ENCODE measurements around the gene NFIC.

Gene NFIC

GRCh38 chr19:3471954-3472655 is 105.7 kb downstream of the NFIC start:
- no peaks in the 10 kb centered on the region for H3K4me1 ChIP-seq (ENCODE audit: control insufficient read depth, insufficient read depth, low read length)
- WGBS (ENCODE audit: insufficient coverage, insufficient read length) = no CpG with 5 or more reads among the region's 24 CpGs
- H3K27ac ChIP-seq (ENCODE audit: low read length) = no peak overlapping the region
- no peak overlapping the region for H3K4me3 ChIP-seq (ENCODE audit: low read length)
- DNase-seq (ENCODE audit: low read depth, low spot score) = no peak
- H3K36me3 ChIP-seq (ENCODE audit: control insufficient read depth, insufficient read depth, low read length) = no peaks in the 10 kb centered on the region
- H3K9me3 ChIP-seq (ENCODE audit: control insufficient read depth, insufficient read depth, low read length) = no peaks in the 10 kb centered on the region
- no peaks in the 10 kb centered on the region for H3K27me3 ChIP-seq (ENCODE audit: control insufficient read depth, insufficient read depth, low read length)

DNA sequence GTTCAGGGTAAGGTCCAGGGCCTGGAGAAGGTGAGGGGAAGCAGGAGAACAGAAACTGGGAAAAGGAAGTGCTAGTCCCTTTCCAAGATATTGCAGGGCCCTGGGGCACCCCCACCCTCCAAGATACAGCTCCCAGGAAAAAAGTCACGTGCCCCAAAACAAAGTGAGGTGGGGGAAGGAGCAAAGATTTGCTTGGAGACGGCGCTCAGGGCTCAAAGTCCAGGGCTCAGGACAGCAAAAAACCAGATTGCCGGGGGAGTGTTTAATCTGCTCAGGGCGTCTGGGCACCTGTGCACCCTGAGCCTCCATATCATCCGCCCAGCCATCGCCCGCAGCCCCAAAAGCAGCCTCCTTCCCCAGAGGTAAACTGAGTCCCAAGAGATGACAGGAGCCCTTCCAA is 107.6 kb downstream of the NFIC start:
- Histone ChIP-seq H3K4me3 (ENCODE audit: low read length) (no peak overlapping the region), H3K36me3 (ENCODE audit: control insufficient read depth, insufficient read depth, low read length) (no peaks in the 10 kb centered on the region), H3K9me3 (ENCODE audit: control insufficient read depth, insufficient read depth, low read length) (no peaks in the 10 kb centered on the region), H3K4me1 (ENCODE audit: control insufficient read depth, insufficient read depth, low read length) (no peaks in the 10 kb centered on the region), H3K27ac (ENCODE audit: low read length) (no peak overlapping the region), H3K27me3 (ENCODE audit: control insufficient read depth, insufficient read depth, low read length) (no peaks in the 10 kb centered on the region)
- DNase-seq (ENCODE audit: low read depth, low spot score) = no peak
- no CpG with 5 or more reads among the region's 8 CpGs for WGBS (ENCODE audit: insufficient coverage, insufficient read length)

- no CpG with 5 or more reads among the region's 2 CpGs for WGBS (ENCODE audit: insufficient coverage, insufficient read length)
- no peaks in the 10 kb centered on the region for H3K27me3 ChIP-seq (ENCODE audit: control insufficient read depth, insufficient read depth, low read length)
Observed at GRCh38 chr19:3474614-3475013, 108.2 kb downstream of the NFIC start.

GRCh38 chr19:3475449-3475848 is 109.1 kb downstream of the NFIC start:
- Histone ChIP-seq H3K36me3 (ENCODE audit: control insufficient read depth, insufficient read depth, low read length) (no peaks in the 10 kb centered on the region), H3K9me3 (ENCODE audit: control insufficient read depth, insufficient read depth, low read length) (no peaks in the 10 kb centered on the region), H3K27me3 (ENCODE audit: control insufficient read depth, insufficient read depth, low read length) (no peaks in the 10 kb centered on the region), H3K4me1 (ENCODE audit: control insufficient read depth, insufficient read depth, low read length) (no peaks in the 10 kb centered on the region), H3K27ac (ENCODE audit: low read length) (no peak overlapping the region), H3K4me3 (ENCODE audit: low read length) (no peak overlapping the region)
- DNase-seq (ENCODE audit: low read depth, low spot score) = no peak
- WGBS (ENCODE audit: insufficient coverage, insufficient read length) = 100% methylated on average over 3 of the region's 4 CpGs

More at GRCh38 chr19:3474614-3475013, 108.2 kb downstream of the NFIC start:
- Histone ChIP-seq H3K4me3 (ENCODE audit: low read length) (no peak overlapping the region), H3K36me3 (ENCODE audit: control insufficient read depth, insufficient read depth, low read length) (no peaks in the 10 kb centered on the region), H3K9me3 (ENCODE audit: control insufficient read depth, insufficient read depth, low read length) (no peaks in the 10 kb centered on the region), H3K27ac (ENCODE audit: low read length) (no peak overlapping the region), H3K4me1 (ENCODE audit: control insufficient read depth, insufficient read depth, low read length) (no peaks in the 10 kb centered on the region)
- no peak for DNase-seq (ENCODE audit: low read depth, low spot score)

DNA sequence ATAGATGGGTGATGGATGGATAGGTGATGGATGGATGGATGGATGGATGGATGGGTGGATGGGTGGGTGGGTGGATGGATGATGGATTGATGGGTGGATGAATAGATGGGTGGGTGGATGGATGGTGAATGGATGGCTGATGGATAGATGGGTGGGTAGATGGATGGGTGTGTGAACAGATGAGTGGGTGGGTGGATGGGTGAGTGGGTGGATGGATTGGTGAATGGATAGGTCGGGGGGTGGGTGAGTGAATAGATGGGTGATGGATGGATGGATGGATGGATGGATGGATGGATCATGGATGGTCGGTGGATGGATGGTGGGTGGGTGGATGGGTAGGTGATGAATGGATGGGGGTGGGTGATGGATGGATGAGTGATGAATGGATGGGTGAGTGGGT is 110.4 kb downstream of the NFIC start:
- no peak for DNase-seq (ENCODE audit: low read depth, low spot score)
- H3K27me3 ChIP-seq (ENCODE audit: control insufficient read depth, insufficient read depth, low read length) = no peaks in the 10 kb centered on the region
- H3K36me3 ChIP-seq (ENCODE audit: control insufficient read depth, insufficient read depth, low read length) = no peaks in the 10 kb centered on the region
- 0 out of 2 replicates have a peak, but pooled peaks cover 2% of the 10 kb centered on the region for H3K4me1 ChIP-seq (ENCODE audit: control insufficient read depth, insufficient read depth, low read length)
- no CpG with 5 or more reads among the region's 2 CpGs for WGBS (ENCODE audit: insufficient coverage, insufficient read length)
- H3K9me3 ChIP-seq (ENCODE audit: control insufficient read depth, insufficient read depth, low read length) = no peaks in the 10 kb centered on the region
- H3K27ac ChIP-seq (ENCODE audit: low read length) = no peak overlapping the region
- H3K4me3 ChIP-seq (ENCODE audit: low read length) = no peak overlapping the region

- Histone ChIP-seq H3K27ac (ENCODE audit: low read length) (no peak overlapping the region), H3K9me3 (ENCODE audit: control insufficient read depth, insufficient read depth, low read length) (no peaks in the 10 kb centered on the region), H3K36me3 (ENCODE audit: control insufficient read depth, insufficient read depth, low read length) (no peaks in the 10 kb centered on the region), H3K4me3 (ENCODE audit: low read length) (no peak overlapping the region), H3K4me1 (ENCODE audit: control insufficient read depth, insufficient read depth, low read length) (0 out of 2 replicates have a peak, but pooled peaks cover 2% of the 10 kb centered on the region), H3K27me3 (ENCODE audit: control insufficient read depth, insufficient read depth, low read length) (no peaks in the 10 kb centered on the region)
- DNase-seq (ENCODE audit: low read depth, low spot score) = no peak
Observed at GRCh38 chr19:3477506-3477905, 111.1 kb downstream of the NFIC start.

DNA sequence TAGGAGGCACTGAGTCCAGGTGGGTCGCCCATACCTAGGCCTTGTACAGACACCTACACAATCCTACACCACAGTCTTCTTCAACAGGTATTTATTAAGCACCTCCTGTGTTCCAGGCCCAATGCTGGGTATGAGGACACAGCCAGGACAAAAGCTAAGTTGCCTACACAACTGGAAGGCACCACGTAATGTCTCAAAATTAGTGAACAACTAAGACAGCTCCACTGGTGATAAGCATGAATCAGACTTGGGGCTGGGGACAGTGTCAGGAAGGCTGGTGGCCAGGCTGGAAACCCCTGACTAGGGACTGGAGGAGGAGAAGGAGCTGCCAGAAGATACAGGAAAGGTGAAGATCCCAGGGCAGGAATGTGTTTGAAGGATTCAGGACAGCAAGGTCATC is 111.6 kb downstream of the NFIC start:
- WGBS (ENCODE audit: insufficient coverage, insufficient read length) = no CpG with 5 or more reads among the region's 2 CpGs
- no peak overlapping the region for H3K27ac ChIP-seq (ENCODE audit: low read length)
- H3K36me3 ChIP-seq (ENCODE audit: control insufficient read depth, insufficient read depth, low read length) = no peaks in the 10 kb centered on the region
- H3K4me1 ChIP-seq (ENCODE audit: control insufficient read depth, insufficient read depth, low read length) = 0 out of 2 replicates have a peak, but pooled peaks cover 2% of the 10 kb centered on the region
- no peaks in the 10 kb centered on the region for H3K9me3 ChIP-seq (ENCODE audit: control insufficient read depth, insufficient read depth, low read length)
- no peaks in the 10 kb centered on the region for H3K27me3 ChIP-seq (ENCODE audit: control insufficient read depth, insufficient read depth, low read length)
- H3K4me3 ChIP-seq (ENCODE audit: low read length) = no peak overlapping the region
- DNase-seq (ENCODE audit: low read depth, low spot score) = no peak

DNA sequence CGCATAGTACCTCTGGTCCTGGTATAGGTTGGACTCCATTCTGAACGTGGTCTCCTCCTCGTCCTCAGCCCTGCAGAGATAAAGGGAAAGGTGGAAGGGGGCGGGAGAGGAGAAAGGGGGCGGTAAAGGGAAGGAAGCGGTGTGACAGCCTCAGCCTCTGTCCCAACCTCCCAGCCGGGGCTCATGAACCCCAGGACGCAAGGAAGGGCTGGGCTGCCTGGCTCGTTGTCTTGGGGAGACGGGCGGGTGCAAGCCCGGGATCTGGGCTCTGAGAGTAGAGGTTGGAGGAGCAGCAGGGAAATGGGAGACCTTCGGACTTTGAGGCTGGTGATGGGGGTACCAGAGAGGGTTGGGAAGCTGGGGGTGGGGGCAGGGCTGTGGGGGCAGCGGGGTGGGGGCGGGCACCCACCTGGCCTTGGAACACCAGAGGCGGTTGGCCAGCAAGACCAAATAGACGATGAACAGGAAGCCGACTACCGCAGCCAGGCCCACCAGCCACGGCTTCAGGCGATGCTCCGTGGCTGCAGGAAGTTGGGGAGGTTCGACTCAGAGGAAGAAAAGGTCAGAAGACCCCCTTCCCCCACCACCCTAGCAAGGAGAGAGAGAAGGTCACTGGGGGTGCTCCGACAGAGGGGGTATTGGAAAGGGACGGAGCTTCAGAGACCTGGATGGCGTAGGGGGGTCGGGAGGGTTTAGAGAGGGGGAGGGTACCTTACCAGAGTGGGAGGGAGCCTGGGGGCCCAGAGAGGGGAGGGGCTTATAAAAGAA is 112.2 kb downstream of the NFIC start:
- Histone ChIP-seq H3K27me3 (ENCODE audit: control insufficient read depth, insufficient read depth, low read length) (no peaks in the 10 kb centered on the region), H3K4me1 (ENCODE audit: control insufficient read depth, insufficient read depth, low read length) (0 out of 2 replicates have a peak, but pooled peaks cover 2% of the 10 kb centered on the region), H3K27ac (ENCODE audit: low read length) (no peak overlapping the region), H3K4me3 (ENCODE audit: low read length) (no peak overlapping the region; the same call in 1 of the 2 replicates), H3K36me3 (ENCODE audit: control insufficient read depth, insufficient read depth, low read length) (no peaks in the 10 kb centered on the region), H3K9me3 (ENCODE audit: control insufficient read depth, insufficient read depth, low read length) (no peaks in the 10 kb centered on the region)
- no peak for DNase-seq (ENCODE audit: low read depth, low spot score)
- whole genome bisulfite sequencing (ENCODE audit: insufficient coverage, insufficient read length) = no CpG with 5 or more reads among the region's 27 CpGs

DNA sequence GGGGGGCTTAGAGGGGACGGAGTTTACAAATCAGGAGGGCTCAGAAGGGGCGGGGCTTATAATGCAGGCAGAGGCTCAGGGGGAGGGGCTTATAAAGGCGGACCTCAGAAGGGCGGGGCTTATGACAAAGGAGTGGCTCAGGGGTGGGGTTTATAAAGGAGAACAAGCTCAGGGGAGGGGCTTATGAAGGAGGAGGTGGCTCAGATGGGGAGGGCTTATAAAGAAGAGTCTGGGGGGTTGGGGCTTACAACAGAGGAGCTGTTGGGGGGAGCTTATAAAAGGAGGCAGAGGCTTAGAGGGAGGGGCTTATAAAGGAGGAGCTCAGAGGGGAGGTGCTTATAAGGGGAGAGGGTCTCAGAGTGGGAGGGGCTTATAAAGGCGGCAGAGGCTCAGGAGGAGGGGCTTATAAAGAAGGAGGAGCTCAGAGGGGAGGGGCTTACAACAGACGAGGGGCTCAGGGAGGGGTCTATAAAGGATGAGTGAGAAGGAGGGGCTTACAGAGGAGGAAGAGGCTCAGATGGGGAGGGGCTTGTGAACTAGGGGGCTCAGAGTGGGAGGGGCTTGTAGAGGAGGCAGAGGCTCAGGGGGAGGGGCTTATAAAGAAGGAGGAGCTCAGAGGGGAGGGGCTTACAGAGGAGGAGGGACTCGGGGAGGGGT is 112.9 kb downstream of the NFIC start:
- Histone ChIP-seq H3K9me3 (ENCODE audit: control insufficient read depth, insufficient read depth, low read length) (no peaks in the 10 kb centered on the region), H3K4me1 (ENCODE audit: control insufficient read depth, insufficient read depth, low read length) (0 out of 2 replicates have a peak, but pooled peaks cover 2% of the 10 kb centered on the region), H3K4me3 (ENCODE audit: low read length) (no peak overlapping the region; the same call in 1 of the 2 replicates), H3K27ac (ENCODE audit: low read length) (no peak overlapping the region), H3K27me3 (ENCODE audit: control insufficient read depth, insufficient read depth, low read length) (no peaks in the 10 kb centered on the region), H3K36me3 (ENCODE audit: control insufficient read depth, insufficient read depth, low read length) (no peaks in the 10 kb centered on the region)
- WGBS (ENCODE audit: insufficient coverage, insufficient read length) = no CpG with 5 or more reads among the region's 7 CpGs
- no peak for DNase-seq (ENCODE audit: low read depth, low spot score)

GRCh38 chr19:3479834-3480215 is 113.4 kb downstream of the NFIC start:
- 0 out of 2 replicates have a peak, but pooled peaks cover 2% of the 10 kb centered on the region for H3K4me1 ChIP-seq (ENCODE audit: control insufficient read depth, insufficient read depth, low read length)
- no peak overlapping the region; the same call in 1 of the 2 replicates for H3K4me3 ChIP-seq (ENCODE audit: low read length)
- H3K27ac ChIP-seq (ENCODE audit: low read length) = no peak overlapping the region
- H3K36me3 ChIP-seq (ENCODE audit: control insufficient read depth, insufficient read depth, low read length) = no peaks in the 10 kb centered on the region
- no peaks in the 10 kb centered on the region for H3K27me3 ChIP-seq (ENCODE audit: control insufficient read depth, insufficient read depth, low read length)
- WGBS (ENCODE audit: insufficient coverage, insufficient read length) = no CpG with 5 or more reads among the region's 9 CpGs
- no peaks in the 10 kb centered on the region for H3K9me3 ChIP-seq (ENCODE audit: control insufficient read depth, insufficient read depth, low read length)
- no peak for DNase-seq (ENCODE audit: low read depth, low spot score)
